Naive thymus-derived CD8-positive, alpha-beta T cell (primary cell): ENCODE measurements around the gene CYP46A1. TPM values are rescaled to one million over a fixed set of nuclear protein-coding genes. Genes with fewer than 3 reads are reported as not detected.
A peak's percentile ranks its signal among the peaks of the same experiment; 100 is the strongest.

Experiments used
- ATAC-seq, 2 donors: fragments of 150-1000 bp; cut with Tn5 transposase in 1 of 2; sonication (Bioruptor Pico), chemical (Tn5 transposase) in 1 of 2; 1 replicate in 1 of 2; 2 replicates in 1 of 2; pipeline ENCODE4 v1.10.0; 2021; ENCODE audit warnings: mild to moderate bottlenecking in 2 of 2, moderate library complexity in 2 of 2
- POLR2A ChIA-PET: fragments of 350-600 bp; sonication (Branson Sonifier 250); formaldehyde crosslinking; loops from one replicate; lab custom pipeline; 2021; ENCODE audit warnings: antibody characterized with exemption; lab: Charles Lee
- DNase-seq, 10 donors: peaks; one replicate each; pipeline versions ENCODE4 v3.0.0 to v3.0.0-alpha.2; 2020 to 2022
- H3K27ac Mint-ChIP-seq, 10 donors: one replicate each; pipeline ENCODE4 v1.8.0; 2020 to 2022; ENCODE audit warnings: mild to moderate bottlenecking in 10 of 10, mixed read lengths in 10 of 10, moderate library complexity in 4 of 10, inconsistent platforms in 1 of 10
- H3K27me3 Mint-ChIP-seq, 5 donors: one replicate each; pipeline ENCODE4 v1.8.0; 2021 to 2022; ENCODE audit warnings: mixed read lengths in 5 of 5
- H3K36me3 Mint-ChIP-seq, 3 donors: one replicate each; pipeline ENCODE4 v1.8.0; 2020 to 2022; ENCODE audit warnings: mixed read lengths in 3 of 3, mild to moderate bottlenecking in 2 of 3, inconsistent platforms in 1 of 3
- H3K4me1 Mint-ChIP-seq, 4 donors: one replicate each; pipeline ENCODE4 v1.8.0; 2021 to 2022; ENCODE audit warnings: mixed read lengths in 4 of 4
- H3K4me3 Mint-ChIP-seq, 10 donors: one replicate each; pipeline ENCODE4 v1.8.0; 2020 to 2022; ENCODE audit warnings: mild to moderate bottlenecking in 10 of 10, mixed read lengths in 10 of 10, moderate library complexity in 6 of 10, inconsistent platforms in 1 of 10
- H3K9me3 Mint-ChIP-seq, 9 donors: one replicate each; pipeline ENCODE4 v1.8.0; 2020 to 2022; ENCODE audit warnings: mixed read lengths in 9 of 9, mild to moderate bottlenecking in 3 of 9, inconsistent platforms in 1 of 9, moderate library complexity in 1 of 9
- polyA plus RNA-seq, 3 donors: library from polyadenylated mRNA; unstranded; fragments of 300-500 nt; fragmentation: Illumina TruSeq; gene quantifications; one replicate each; pipeline ENCODE4 v1.2.3, GENCODE V29; 2021
- total RNA-seq, 8 experiments: library from RNA in 2 of 8; stranded (reverse) in 2 of 8; gene quantifications; one replicate each; pipeline ENCODE4 v1.2.3 and lab custom pipeline; 2021 to 2026

Gene CYP46A1
- total and polyA plus RNA-seq, 5 experiments from 2014 or later: 0.02 to 0.44 (median 0.41) TPM; not detected in 2

GRCh38 chr14:99670361-99671234 is 13.5 kb upstream of the CYP46A1 start:
- ATAC-seq: no peak
- POLR2A ChIA-PET: no interaction called here
- peaks cover 0 to 7% (median 3%) of the 10 kb centered on the region in 4 donors for H3K4me1 Mint-ChIP-seq
- no peaks in the 10 kb centered on the region for H3K9me3 Mint-ChIP-seq
- peaks cover 6 to 40% (median 16%) of the 10 kb centered on the region in 5 donors for H3K27me3 Mint-ChIP-seq
- H3K27ac Mint-ChIP-seq: peak overlapping the region in 1 of 10 donors; percentile 34
- DNase-seq: peak in 1 of 10 donors; percentile 4
- no peak overlapping the region for H3K4me3 Mint-ChIP-seq
- H3K36me3 Mint-ChIP-seq: no peaks in the 10 kb centered on the region

DNA sequence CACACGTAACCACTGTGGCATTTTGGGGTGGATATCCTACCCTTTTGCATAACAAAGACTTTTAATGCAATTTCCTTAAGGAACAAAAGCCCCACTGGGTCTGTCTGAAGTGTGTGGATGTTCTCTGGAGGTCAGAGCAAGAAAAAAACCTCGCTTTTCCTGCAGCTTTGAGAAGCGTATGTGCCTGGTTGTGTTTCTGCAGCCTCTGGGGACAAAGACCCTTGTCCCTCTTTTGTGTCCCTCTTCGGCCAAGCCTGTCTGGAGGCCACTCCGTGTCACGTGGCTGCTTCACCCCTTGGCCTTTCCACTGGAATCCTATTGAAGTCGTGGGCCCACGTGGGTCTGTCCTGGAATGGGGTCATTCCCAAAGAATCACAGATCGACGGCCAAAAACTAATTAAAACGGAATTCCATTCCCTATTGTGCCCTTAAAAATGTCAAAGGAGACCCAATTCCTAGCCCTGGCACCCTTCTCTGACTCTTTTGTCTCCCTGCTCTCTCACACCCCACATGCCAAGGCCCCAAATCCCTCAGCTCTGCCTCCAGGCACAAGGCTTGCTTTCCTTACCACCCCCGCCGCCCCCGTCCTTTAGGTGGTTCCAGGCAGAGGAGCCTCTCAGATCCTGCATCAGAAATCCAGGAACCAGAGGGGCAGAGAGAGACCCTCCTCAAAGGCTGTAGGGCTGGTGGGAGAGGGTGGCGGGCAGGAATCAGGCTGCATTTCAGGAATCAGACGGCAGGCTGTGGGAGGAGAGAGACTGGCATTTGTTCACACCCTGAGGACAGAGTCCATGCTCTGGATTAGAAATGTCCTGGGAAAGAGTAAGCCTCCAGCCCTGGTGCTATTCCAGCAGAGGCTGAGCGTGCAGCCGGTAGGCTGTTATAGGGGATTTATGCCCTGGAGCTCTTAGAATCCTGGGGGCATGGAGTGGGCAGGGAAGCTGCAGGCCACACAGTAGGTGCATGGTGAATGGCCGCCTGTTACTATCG is 12.6 kb upstream of the CYP46A1 start:
- peaks cover 6 to 38% (median 16%) of the 10 kb centered on the region in 5 donors for H3K27me3 Mint-ChIP-seq
- DNase-seq: peak in 1 of 10 donors; percentile 56

DNA sequence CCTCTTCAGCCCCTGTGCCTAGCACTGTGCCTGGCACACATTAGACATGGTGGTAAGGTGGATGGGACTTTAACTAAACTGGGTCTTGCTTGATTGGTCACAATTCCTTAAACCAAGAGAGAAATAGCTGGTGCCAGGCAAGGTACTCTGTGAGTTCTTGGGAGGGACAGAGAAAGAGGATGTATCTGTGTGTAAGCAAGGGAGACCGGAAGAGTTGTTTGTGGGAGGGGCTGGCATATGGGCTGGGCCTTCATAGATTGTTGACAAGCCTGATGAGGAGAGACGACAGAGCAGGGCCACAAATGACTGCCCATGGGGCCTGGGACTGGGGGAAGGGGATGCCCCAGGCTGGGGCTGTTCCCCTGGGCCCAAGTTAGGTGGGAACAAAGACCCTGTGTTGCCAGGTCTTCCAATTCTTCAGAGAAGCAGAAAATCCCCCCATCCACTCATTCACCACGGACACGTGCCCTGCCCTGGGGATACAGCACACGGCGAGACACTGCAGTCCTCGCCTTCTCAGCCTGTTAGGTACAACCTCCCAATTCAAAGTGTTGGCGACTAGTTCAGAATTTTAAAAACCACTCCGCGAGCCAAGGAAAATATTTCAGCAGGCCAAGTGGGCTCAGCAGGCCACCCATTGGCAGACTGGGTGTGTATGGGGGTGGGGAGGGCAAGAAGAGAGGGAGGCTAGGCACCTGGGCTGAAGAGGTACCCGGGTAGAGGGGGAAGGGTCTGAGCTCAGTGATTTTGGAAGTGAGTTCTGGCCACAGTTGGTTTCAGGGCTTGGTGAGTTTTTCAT is 11.4 kb upstream of the CYP46A1 start:
- H3K4me3 Mint-ChIP-seq: no peak overlapping the region
- no peaks in the 10 kb centered on the region for H3K36me3 Mint-ChIP-seq
- H3K27me3 Mint-ChIP-seq: peaks cover 4 to 33% (median 16%) of the 10 kb centered on the region in 5 donors
- H3K9me3 Mint-ChIP-seq: peaks cover 0 to 7% (median 0%) of the 10 kb centered on the region in 9 donors
- ATAC-seq (no peak), DNase-seq (peak in 1 of 10 donors; percentile 18)
- H3K4me1 Mint-ChIP-seq: peaks cover 0 to 15% (median 7%) of the 10 kb centered on the region in 4 donors
- POLR2A ChIA-PET: no interaction called here
- peak overlapping the region in 2 of 10 donors; percentile 4 to 48 for H3K27ac Mint-ChIP-seq

More for the DNA sequence above, 12.6 kb upstream of the CYP46A1 start:
- Mint-ChIP-seq H3K36me3 (no peaks in the 10 kb centered on the region), H3K27ac (no peak overlapping the region), H3K9me3 (peaks cover 0 to under 1% (median 0%) of the 10 kb centered on the region in 9 donors), H3K4me1 (peaks cover 0 to 10% (median 4%) of the 10 kb centered on the region in 4 donors), H3K4me3 (no peak overlapping the region)
- no peak for ATAC-seq
- POLR2A ChIA-PET: no interaction called here

DNA sequence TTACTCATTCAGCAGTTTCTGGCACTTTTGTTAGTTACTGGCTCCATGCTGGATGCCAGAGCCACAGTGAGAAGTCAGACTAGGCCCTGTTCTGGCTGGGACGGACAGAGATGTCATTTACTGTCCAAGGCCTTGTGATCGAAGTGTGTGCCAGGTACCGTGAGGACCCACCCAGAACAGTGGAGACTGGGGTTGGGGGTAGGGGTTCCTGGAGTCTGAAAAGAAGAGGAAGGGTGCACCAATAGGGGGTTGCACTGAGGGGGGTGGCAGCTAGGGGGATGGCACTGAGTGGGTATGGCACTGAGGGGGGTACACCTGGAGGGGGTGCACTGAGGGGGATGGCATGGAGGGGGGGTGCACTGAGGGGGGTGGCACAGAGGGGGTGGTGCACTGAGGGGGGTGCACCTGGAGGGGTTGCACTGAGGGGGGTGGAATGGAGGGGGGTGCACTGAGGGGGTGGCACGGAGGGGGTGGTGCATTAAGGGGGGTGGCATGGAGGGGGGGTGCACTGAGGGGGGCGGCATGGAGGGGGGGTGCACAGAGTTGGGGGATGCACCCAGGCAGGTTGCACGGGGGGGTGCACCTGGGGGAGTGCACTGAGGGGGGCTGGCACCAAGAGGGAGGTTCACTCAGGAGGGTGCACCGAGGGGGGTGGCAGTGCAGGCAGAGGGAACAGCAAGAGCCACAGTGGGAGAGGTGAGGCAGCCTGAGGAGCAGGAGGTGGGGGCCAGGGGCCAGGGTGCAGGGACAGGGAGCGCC is 10.6 kb upstream of the CYP46A1 start:
- DNase-seq (peak in 1 of 10 donors; percentile 26), ATAC-seq (no peak)
- POLR2A ChIA-PET: no interaction called here
- H3K4me1 Mint-ChIP-seq: peaks cover 0 to 16% (median 8%) of the 10 kb centered on the region in 4 donors
- H3K27ac Mint-ChIP-seq: peak overlapping the region in 1 of 10 donors; percentile 48
- no peak overlapping the region for H3K4me3 Mint-ChIP-seq
- H3K27me3 Mint-ChIP-seq: peaks cover 4 to 32% (median 16%) of the 10 kb centered on the region in 5 donors
- H3K36me3 Mint-ChIP-seq: no peaks in the 10 kb centered on the region
- H3K9me3 Mint-ChIP-seq: peaks cover 0 to 15% (median 4%) of the 10 kb centered on the region in 9 donors

DNA sequence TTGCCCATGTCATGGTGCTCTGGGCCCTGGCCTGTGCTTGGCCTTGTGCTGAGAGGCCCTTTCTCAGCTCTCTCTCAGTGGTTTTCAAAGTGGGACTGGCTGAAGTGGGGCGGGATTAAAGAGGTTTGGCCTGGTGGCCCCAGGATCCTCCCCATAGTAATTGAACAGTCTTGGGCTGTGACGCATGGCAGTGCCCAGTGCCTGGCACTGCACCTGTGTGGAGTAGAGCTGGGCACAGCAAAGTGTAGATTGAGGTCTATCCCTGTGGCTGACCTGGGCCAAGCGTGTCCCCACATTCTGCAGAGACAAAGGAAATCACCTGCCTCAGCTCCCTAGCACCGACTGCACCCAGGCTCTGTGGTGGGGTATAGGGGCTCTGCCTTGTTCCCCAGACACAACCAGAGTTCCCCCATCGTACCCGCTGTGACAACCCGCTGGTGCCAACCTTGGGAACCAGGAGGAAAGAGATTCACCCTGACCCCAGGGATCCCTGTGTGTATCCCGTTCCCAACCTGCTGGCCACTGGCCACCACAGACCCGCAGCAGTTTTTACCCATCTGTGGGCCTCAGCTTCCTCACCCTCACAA is 9.9 kb upstream of the CYP46A1 start:
- no peaks in the 10 kb centered on the region for H3K36me3 Mint-ChIP-seq
- peaks cover 4 to 32% (median 14%) of the 10 kb centered on the region in 5 donors for H3K27me3 Mint-ChIP-seq
- peaks cover 0 to 16% (median 8%) of the 10 kb centered on the region in 4 donors for H3K4me1 Mint-ChIP-seq
- ATAC-seq (no peak), DNase-seq (peak in 1 of 10 donors; percentile 53)
- H3K4me3 Mint-ChIP-seq: no peak overlapping the region
- peaks cover 0 to 21% (median 7%) of the 10 kb centered on the region in 9 donors for H3K9me3 Mint-ChIP-seq
- H3K27ac Mint-ChIP-seq: no peak overlapping the region
- POLR2A ChIA-PET: no interaction called here

DNA sequence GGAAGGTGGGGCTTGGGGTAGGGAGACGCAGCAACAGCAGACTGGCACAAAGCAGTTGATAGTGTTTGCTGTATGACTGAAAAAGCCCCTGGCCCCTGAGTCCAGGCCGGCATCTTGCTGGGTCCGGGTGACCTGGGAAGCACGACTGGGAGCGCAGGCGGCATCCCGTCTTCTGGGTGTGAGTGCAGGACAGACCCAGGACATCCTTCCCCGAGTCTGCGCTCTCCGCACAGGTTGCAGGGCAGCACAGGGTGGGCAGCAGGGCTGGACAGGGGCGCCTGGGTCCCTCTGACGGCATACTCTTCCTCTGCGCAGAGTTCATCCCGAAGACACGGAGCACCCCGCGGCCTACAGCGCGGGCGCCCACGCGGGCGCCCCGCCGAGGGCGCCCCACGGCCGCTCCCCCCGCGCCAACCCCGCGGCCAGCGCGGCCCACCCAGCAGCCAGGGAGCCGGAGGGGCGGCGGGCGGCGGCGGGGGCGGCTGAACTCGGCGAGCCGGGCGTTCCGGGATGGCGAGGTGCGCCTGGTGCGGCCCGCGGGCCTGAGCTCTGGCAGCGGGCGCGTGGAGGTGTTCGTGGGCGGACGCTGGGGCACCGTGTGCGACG is 9.2 kb upstream of the CYP46A1 start:
- H3K27me3 Mint-ChIP-seq: peaks cover 4 to 32% (median 14%) of the 10 kb centered on the region in 5 donors
- H3K4me1 Mint-ChIP-seq: peaks cover 0 to 16% (median 8%) of the 10 kb centered on the region in 4 donors
- peaks cover 0 to 23% (median 7%) of the 10 kb centered on the region in 9 donors for H3K9me3 Mint-ChIP-seq
- no peaks in the 10 kb centered on the region for H3K36me3 Mint-ChIP-seq
- H3K27ac Mint-ChIP-seq: no peak overlapping the region
- DNase-seq (peak in 1 of 10 donors; percentile 42), ATAC-seq (no peak)
- no peak overlapping the region for H3K4me3 Mint-ChIP-seq
- POLR2A ChIA-PET: no interaction called here

DNA sequence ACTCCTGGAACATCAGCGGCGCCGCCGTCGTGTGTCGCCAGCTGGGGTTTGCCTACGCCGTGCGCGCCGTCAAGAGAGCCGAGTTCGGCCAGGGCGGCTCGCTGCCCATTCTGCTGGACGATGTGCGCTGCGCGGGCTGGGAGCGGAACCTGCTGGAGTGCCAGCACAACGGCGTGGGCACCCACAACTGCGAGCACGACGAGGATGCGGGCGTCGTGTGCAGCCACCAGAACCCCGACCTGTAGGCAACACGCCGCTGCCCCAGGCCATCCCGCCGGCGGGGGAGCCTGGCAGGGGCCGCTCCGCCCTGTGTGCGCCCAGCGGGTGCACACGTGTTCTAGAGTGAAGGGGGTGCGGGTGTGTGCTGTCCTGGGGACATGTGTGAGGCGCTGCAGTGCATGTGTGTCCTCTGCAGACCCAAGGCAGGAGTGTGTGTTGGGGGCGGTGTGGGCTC is 8.7 kb upstream of the CYP46A1 start:
- peaks cover 0 to 16% (median 8%) of the 10 kb centered on the region in 4 donors for H3K4me1 Mint-ChIP-seq
- H3K9me3 Mint-ChIP-seq: peaks cover 0 to 23% (median 7%) of the 10 kb centered on the region in 9 donors
- DNase-seq: peak in 1 of 10 donors; percentile 15
- POLR2A ChIA-PET: no interaction called here
- no peak for ATAC-seq
- H3K36me3 Mint-ChIP-seq: no peaks in the 10 kb centered on the region
- H3K4me3 Mint-ChIP-seq: no peak overlapping the region
- no peak overlapping the region for H3K27ac Mint-ChIP-seq
- peaks cover 4 to 32% (median 13%) of the 10 kb centered on the region in 5 donors for H3K27me3 Mint-ChIP-seq

DNA sequence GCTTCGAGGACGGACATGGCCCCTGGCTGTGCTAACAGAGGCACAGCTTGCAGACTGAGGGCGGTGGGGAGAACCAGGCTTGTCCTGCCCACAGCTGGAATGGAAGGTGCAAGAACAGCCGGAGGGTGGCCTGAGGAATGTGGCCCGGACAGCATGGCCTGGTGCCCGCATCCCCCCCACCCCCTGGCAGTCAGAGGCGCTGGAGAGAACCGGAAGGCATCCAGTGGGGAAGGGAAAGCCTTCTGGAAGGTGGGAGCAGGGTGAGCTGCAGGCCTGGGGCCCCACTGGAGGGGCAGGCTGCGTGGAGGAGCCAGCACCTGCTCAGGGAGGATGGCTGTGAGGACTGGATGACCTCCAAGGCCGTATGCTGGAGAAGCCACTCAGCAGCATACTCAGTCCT is 8.1 kb upstream of the CYP46A1 start:
- Mint-ChIP-seq H3K4me1 (peaks cover 0 to 16% (median 8%) of the 10 kb centered on the region in 4 donors), H3K4me3 (no peak overlapping the region), H3K27me3 (peaks cover 4 to 29% (median 13%) of the 10 kb centered on the region in 5 donors), H3K27ac (no peak overlapping the region), H3K9me3 (peaks cover 0 to 23% (median 7%) of the 10 kb centered on the region in 9 donors), H3K36me3 (no peaks in the 10 kb centered on the region)
- ATAC-seq: no peak
- POLR2A ChIA-PET: no interaction called here
- peak in 1 of 10 donors; percentile 31 for DNase-seq

GRCh38 chr14:99676657-99677056 is 7.4 kb upstream of the CYP46A1 start:
- H3K36me3 Mint-ChIP-seq: no peaks in the 10 kb centered on the region
- POLR2A ChIA-PET: no interaction called here
- peak overlapping the region in 1 of 10 donors; percentile 13 for H3K4me3 Mint-ChIP-seq
- peaks cover 0 to 23% (median 7%) of the 10 kb centered on the region in 9 donors for H3K9me3 Mint-ChIP-seq
- DNase-seq: peak in 1 of 10 donors; percentile 60
- peaks cover 0 to 16% (median 8%) of the 10 kb centered on the region in 4 donors for H3K4me1 Mint-ChIP-seq
- peaks cover 4 to 24% (median 11%) of the 10 kb centered on the region in 5 donors for H3K27me3 Mint-ChIP-seq
- H3K27ac Mint-ChIP-seq: peak overlapping the region in 1 of 10 donors; percentile 58
- ATAC-seq: no peak
